ENCODE measurements around the gene FRMD4A.
"Not testable (repeated sequence)": the region's sequence is repeated elsewhere in the genome, so short reads cannot be mapped to it uniquely, and the experiment has no call there.

FRMD4A gene

GRCh38 chr10:14093730-14094484 lies 236.8 kb downstream of the FRMD4A start:
- peak; percentile 39 for DNase-seq

GRCh38 chr10:14092799-14093198 lies 237.9 kb downstream of the FRMD4A start:
- DNase-seq: peak; percentile 35

- DNase-seq: no peak
Observed at GRCh38 chr10:14089556-14090292, 241.0 kb downstream of the FRMD4A start.

- no peak for DNase-seq
Observed at GRCh38 chr10:14087566-14087965, 243.2 kb downstream of the FRMD4A start.

- DNase-seq: no peak
Observed at GRCh38 chr10:14086596-14086995, 244.1 kb downstream of the FRMD4A start.

- DNase-seq: no peak
Observed at GRCh38 chr10:14084875-14085274, 245.8 kb downstream of the FRMD4A start.

GRCh38 chr10:14080795-14081194 lies 249.9 kb downstream of the FRMD4A start:
- DNase-seq: no peak

- no peak for DNase-seq
Observed at GRCh38 chr10:14077430-14077829, 253.3 kb downstream of the FRMD4A start.

GRCh38 chr10:14074062-14074884 lies 256.5 kb downstream of the FRMD4A start:
- DNase-seq: peak; percentile 64

GRCh38 chr10:14072541-14072940 lies 258.2 kb downstream of the FRMD4A start:
- DNase-seq: no peak

GRCh38 chr10:14071956-14072355 lies 258.8 kb downstream of the FRMD4A start:
- no peak for DNase-seq

GRCh38 chr10:14068601-14069250 lies 262.0 kb downstream of the FRMD4A start:
- no peak for DNase-seq

GRCh38 chr10:14067638-14068037 lies 263.1 kb downstream of the FRMD4A start:
- not testable (repeated sequence) for DNase-seq

GRCh38 chr10:14066106-14066505 lies 264.6 kb downstream of the FRMD4A start:
- no peak for DNase-seq

- DNase-seq: no peak
Observed at GRCh38 chr10:14063531-14064285, 267.0 kb downstream of the FRMD4A start.

GRCh38 chr10:14062528-14063260 lies 268.0 kb downstream of the FRMD4A start:
- no peak for DNase-seq

- DNase-seq: no peak
Observed at GRCh38 chr10:14060320-14061070, 270.2 kb downstream of the FRMD4A start.

GRCh38 chr10:14056610-14057332 lies 274.0 kb downstream of the FRMD4A start:
- DNase-seq: no peak

- DNase-seq: no peak
Observed at GRCh38 chr10:14052931-14053330, 277.8 kb downstream of the FRMD4A start.
